ENCODE data around the gene RASGRP1.

Gene RASGRP1

DNA sequence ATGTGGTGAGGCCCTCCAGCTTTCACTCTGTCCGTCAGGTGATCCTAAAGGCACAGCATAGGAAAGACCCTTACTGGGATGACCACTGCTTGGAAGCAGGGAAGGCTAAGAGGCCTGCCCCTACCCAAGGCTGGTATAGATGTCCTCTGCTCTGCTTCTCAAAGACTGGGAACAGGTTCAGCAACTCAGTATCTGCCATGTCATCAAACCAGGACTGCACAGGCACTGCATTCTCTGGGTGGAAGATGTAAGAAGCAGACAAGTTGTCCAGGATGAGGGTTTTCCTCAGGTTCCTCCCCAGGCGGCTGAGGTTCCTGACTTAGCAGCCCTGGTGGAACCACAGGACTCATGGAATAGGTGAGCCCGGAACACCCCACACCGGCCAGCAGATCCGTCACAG is 106.0 kb downstream of the RASGRP1 start:
- no peak for DNase-seq (ENCODE audit: low read depth)

DNA sequence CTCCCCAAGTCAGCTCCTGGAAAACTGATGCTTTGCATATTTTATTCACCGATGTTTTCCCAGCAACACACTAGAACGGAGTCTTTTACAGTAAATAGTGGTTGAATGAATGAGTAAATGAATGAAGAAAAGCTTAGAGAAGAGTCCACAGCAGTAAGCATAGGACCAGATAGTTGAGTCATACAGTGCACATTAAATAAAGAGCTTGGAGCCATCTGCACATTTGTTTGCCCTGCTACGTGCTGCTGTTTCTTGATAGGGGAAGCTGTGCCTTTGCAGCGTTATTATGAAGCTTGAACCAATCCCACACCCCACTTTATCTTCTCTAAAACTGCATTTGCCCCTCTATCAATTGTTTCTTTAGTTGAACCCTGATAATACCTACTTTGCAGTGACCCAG is 109.5 kb downstream of the RASGRP1 start:
- no peak for DNase-seq (ENCODE audit: low read depth)

DNA sequence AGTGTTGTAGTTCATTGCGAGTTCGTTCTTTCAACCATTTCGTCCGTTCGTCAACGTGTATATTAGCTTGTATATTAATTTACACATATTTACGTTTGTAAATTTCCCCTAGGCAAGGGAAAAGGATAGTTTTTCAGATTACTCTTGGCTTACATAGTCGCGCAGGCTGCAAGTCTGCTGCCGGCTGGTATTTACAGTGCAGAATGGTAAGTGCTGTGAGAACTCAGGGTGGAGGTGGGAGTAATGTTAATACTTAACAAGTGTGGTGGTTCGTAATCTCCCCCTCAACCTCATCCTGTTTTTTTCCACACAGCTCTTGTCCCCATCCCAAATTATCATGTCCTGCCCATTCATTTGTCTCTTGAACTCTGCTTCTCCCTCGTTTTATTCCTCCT is 109.9 kb downstream of the RASGRP1 start:
- no peak for DNase-seq (ENCODE audit: low read depth)

DNA sequence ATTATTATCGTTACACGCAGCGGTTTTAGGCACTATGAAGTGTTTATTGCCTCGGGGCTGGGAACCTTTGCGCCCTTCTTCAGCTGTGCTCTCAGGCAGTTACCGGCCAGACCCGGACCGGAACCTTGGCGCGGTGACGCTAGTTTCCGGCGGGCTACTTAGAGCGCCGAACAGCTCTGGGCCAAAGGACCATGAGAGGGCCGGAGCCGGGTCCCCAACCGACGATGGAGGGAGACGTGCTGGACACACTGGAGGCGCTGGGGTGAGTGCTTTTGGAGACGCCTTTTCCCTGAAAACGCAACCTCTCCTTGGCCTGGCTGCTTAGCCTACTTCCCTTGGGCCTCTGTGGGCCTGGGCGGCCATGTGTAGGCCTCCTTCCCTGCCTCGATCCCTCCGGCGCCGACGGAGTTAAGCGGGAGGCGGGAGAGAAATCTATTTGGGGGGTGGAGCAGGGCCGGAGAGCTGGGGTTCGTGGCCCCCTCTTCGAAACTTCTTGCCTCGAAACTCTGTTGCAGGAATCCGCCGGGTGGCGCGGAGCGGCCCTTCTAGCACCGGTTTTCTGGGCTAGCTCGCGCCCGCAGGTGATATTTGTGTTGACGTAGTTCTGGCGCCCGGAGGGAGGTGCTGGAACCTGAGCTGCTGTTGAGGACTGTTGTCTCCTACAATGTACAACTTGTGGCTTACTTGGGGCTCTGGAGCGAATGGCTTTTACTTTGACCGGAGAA is 110.5 kb downstream of the RASGRP1 start, which contains the start of gene FAM98B:
FAM98B (plus strand) TSS at position 157 of the 725 bp plus-strand sequence; CDS start at position 192, 35 bp downstream.
- DNase-seq (ENCODE audit: low read depth): peak; percentile 79

DNA sequence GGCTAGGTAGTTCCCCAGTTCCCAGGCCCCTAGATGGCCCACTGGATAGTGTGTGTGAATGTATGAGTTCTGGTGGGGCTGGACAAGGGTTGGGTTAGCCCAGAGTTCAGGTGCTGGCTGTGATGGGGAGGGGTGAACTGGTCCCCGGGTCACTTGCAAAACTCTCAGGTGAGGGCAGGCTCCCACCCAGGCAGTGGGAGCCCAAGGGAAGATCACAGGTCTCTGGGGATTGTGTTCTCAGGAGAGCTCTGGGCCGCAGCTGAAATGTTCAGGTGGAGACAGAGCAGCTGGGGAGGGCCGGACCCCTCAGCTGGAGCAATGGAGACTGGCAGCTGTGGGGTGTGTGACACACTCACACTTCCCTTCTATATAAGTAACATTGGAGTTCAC is 123.5 kb downstream of the RASGRP1 start:
- no peak for DNase-seq (ENCODE audit: low read depth)

DNA sequence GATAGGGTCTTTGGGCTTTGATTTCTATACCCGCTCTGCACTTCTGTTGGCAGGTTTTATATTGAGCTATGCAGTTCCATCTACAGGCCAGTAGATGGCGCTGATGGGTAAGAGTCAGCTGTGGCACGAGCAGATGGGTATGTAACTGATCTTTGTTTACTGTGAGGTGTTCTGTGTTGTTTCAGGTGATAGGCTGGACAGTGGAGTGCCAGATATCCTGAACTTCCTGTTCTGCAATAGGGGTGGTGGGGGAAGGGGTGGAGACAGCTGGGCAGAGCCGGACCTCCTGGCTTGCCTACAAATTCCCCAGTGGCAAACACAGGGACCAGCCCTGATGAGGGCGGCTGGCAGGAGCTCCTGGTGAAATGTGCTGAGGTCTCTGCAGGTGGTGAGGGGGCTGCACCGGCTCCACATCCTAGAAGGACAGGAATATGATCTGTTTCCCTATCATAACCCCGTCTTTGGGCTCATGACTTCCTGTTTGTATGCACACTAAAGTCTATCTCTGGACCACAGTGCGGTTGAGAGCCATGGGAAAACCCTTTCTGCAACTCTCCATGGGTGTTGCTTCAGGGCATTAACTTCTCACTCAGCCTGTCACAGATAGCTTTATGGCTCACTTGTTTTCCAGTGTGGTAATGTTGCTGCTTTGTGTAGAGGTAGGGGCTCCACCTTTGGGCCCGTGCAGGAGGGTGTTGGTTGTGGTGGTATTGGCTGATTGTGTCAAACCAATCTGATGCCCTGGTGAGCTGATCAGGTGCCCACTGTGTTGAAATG is 124.1 kb downstream of the RASGRP1 start:
- DNase-seq (ENCODE audit: low read depth): peak; percentile 33

Data from stimulated activated CD8-positive, alpha-beta memory T cell treated with anti-CD3 and anti-CD28 coated beads, Interleukin-12 subunit alpha, Interleukin-12 subunit beta, amount 100 ng/mL, for 1 hour (primary cell).